ENCODE data around the gene DACH1. TPM values are rescaled to one million over a fixed set of nuclear protein-coding genes. Genes with fewer than 3 reads are reported as not detected.

DACH1 gene
- total RNA-seq, 1 donor from 2014 or later = not detected

DNA sequence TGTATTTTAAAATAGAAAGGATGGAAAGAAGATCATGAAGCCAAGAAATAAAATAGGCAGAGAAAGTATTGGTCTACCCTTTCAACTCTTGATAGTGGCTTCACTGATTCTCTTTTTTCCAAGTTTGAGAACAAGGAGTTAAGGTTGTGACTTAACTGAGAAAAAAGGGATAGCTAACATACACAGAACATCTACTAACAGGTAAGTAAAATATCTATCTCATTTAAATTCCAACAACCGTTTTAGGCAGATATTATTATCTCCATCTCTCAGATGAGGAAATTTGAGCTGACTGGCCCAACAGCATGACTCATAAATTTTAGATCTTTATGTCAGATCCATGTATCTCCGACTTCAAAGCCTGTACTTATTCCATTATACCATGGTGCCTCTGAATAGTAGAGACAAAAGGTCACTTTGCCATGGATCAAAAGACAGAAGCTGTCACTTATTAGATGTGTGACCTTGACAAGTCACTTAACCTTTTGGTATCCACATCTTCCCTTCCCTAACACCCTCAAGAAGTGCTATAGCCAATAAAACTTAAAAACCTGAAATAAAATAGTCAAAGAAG is 152.1 kb downstream of the DACH1 start:
- DNase-seq (ENCODE audit: low read depth) (no peak), FAIRE-seq (no peak)
- H3K27me3 ChIP-seq (ENCODE audit: control insufficient read depth, insufficient read depth, low read length) = no peaks in the 10 kb centered on the region
- no peaks in the 10 kb centered on the region for H3K36me3 ChIP-seq (ENCODE audit: control insufficient read depth, insufficient read depth, low read length)
- no peak overlapping the region for H3K4me3 ChIP-seq (ENCODE audit: low read depth, low read length)
- TF ChIP-seq CTCF (IDR thresholded peaks at IDR 0.05; ENCODE audit: insufficient read depth, low read length, severe bottlenecking) = no peak

DNA sequence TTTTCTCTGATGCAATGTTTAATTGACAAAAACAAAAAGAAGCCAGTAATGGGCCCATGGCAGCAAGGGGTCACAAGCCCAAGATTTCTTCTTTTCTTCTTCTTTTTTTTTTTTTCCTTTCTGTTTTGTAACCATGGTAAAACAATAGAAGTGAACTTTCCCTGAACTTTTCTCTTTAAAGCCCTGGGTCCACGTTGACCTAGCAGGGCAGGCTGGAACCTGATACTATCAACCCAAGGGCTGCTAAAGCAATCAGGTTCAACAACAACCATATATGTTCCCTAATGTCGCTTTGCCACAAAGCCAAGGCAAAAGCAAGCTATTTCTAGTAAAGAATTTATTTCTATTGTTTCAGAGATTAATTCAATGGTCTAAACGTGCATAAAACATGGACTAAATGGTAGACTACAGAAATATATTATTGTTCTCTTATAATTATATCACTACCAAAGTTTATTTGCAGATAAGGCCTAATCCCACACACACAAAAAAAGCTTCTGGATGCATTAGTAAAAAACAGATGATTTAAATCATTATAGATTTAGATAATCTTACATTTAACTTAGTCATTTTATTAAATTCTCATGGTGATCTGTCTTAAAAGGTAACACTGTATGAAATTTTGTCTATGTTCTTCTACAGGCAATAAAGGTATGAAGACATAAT is 153.9 kb downstream of the DACH1 start:
- Histone ChIP-seq H3K27me3 (ENCODE audit: control insufficient read depth, insufficient read depth, low read length) (no peaks in the 10 kb centered on the region), H3K4me3 (ENCODE audit: low read depth, low read length) (no peak overlapping the region), H3K36me3 (ENCODE audit: control insufficient read depth, insufficient read depth, low read length) (no peaks in the 10 kb centered on the region)
- DNase-seq (ENCODE audit: low read depth) (peak; percentile 8), FAIRE-seq (no peak)
- no peak for TF ChIP-seq CTCF (IDR thresholded peaks at IDR 0.05; ENCODE audit: insufficient read depth, low read length, severe bottlenecking)

DNA sequence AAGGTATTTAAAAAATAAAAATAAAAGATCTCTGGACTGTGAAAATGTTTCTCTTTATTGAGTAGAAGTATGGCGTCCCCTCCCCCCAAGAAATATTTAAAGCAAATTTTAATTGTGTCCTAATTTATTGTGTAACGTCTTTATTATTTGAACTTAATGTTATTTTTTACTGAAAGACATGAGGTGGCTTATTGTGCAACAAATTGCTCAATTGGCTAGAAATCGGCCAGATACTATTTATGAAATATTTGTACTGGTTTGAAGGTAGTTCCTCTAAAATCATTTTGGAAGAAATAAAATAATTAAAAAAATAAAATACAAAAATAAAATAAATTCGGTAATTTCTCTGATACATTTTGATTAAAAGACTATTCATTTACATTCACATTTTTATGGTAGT is 162.3 kb downstream of the DACH1 start:
- Histone ChIP-seq H3K36me3 (ENCODE audit: control insufficient read depth, insufficient read depth, low read length) (no peaks in the 10 kb centered on the region), H3K4me3 (ENCODE audit: low read depth, low read length) (no peak overlapping the region), H3K27me3 (ENCODE audit: control insufficient read depth, insufficient read depth, low read length) (no peaks in the 10 kb centered on the region)
- FAIRE-seq (no peak), DNase-seq (ENCODE audit: low read depth) (no peak)
- TF ChIP-seq CTCF (IDR thresholded peaks at IDR 0.05; ENCODE audit: insufficient read depth, low read length, severe bottlenecking) = no peak

GRCh38 chr13:71703138-71703537 is 163.9 kb downstream of the DACH1 start:
- no peak for TF ChIP-seq CTCF (IDR thresholded peaks at IDR 0.05; ENCODE audit: insufficient read depth, low read length, severe bottlenecking)
- no peaks in the 10 kb centered on the region for H3K36me3 ChIP-seq (ENCODE audit: control insufficient read depth, insufficient read depth, low read length)
- FAIRE-seq (no peak), DNase-seq (ENCODE audit: low read depth) (no peak)
- H3K27me3 ChIP-seq (ENCODE audit: control insufficient read depth, insufficient read depth, low read length) = no peaks in the 10 kb centered on the region
- no peak overlapping the region for H3K4me3 ChIP-seq (ENCODE audit: low read depth, low read length)

DNA sequence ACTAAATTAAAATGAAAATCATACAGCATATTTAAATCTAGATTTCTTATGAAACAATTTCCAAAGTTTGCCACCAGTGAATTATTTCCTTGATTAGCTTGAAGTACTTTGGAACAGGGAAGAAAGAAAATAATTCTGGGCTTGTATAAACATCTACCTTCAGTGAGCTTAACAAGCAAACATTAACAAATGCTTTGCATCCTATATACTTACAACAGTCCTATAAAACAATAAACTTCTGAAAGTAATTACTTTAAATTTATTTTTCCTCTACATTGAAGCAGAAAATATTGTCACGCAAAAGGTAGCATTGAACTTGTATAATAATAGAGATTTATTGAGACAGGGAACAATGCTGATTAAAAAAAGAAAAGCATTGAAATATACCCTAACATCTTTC is 164.8 kb downstream of the DACH1 start:
- no peak for TF ChIP-seq CTCF (IDR thresholded peaks at IDR 0.05; ENCODE audit: insufficient read depth, low read length, severe bottlenecking)
- no peaks in the 10 kb centered on the region for H3K36me3 ChIP-seq (ENCODE audit: control insufficient read depth, insufficient read depth, low read length)
- H3K4me3 ChIP-seq (ENCODE audit: low read depth, low read length) = no peak overlapping the region
- no peaks in the 10 kb centered on the region for H3K27me3 ChIP-seq (ENCODE audit: control insufficient read depth, insufficient read depth, low read length)
- no peak for FAIRE-seq
- DNase-seq (ENCODE audit: low read depth) = no peak

GRCh38 chr13:71701741-71702140 is 165.3 kb downstream of the DACH1 start:
- DNase-seq (ENCODE audit: low read depth) = no peak
- TF ChIP-seq CTCF (IDR thresholded peaks at IDR 0.05; ENCODE audit: insufficient read depth, low read length, severe bottlenecking) = no peak
- no peak for FAIRE-seq
- no peak overlapping the region for H3K4me3 ChIP-seq (ENCODE audit: low read depth, low read length)
- no peaks in the 10 kb centered on the region for H3K36me3 ChIP-seq (ENCODE audit: control insufficient read depth, insufficient read depth, low read length)
- H3K27me3 ChIP-seq (ENCODE audit: control insufficient read depth, insufficient read depth, low read length) = no peaks in the 10 kb centered on the region

All from bronchial epithelial cell (primary cell).